Measurements from ENCODE around the gene TMX2. TPM values are rescaled to one million over a fixed set of nuclear protein-coding genes. Genes with fewer than 3 reads are reported as not detected.

TMX2 gene
- total RNA-seq, 1 experiment from 2014 or later = 151 TPM

GRCh38 chr11:57698843-57699365 is 13.5 kb upstream of the TMX2 start:
- POLR2A ChIA-PET = no interaction called here
- ATAC-seq = no peak
- TF ChIP-seq CTCF (IDR thresholded peaks at IDR 0.05) (no peak), SIN3A (IDR thresholded peaks at IDR 0.05; ENCODE audit: borderline replicate concordance, insufficient read depth, low read depth, low read length) (no peak), POLR2AphosphoS5 (IDR thresholded peaks at IDR 0.05; ENCODE audit: low read depth, low read length) (no peak), REST (IDR thresholded peaks at IDR 0.05; ENCODE audit: insufficient read depth in 1 of 2, low read depth in 2 of 2, low read length in 1 of 2) (no peak), TCF7L2 (IDR thresholded peaks at IDR 0.05; ENCODE audit: low read depth, low read length) (no peak)
- Histone ChIP-seq H3K27ac (ENCODE audit: low read length) (no peak overlapping the region), H3K4me3 (ENCODE audit: low read depth in 2 of 2, low read length in 2 of 2) (no peak overlapping the region), H3K9me3 (ENCODE audit: control insufficient read depth, insufficient read depth, low read depth, low read length) (no peaks in the 10 kb centered on the region), H3K36me3 (ENCODE audit: control insufficient read depth, insufficient read depth, low read length) (peaks cover 22% of the 10 kb centered on the region), H3K4me1 (ENCODE audit: control insufficient read depth, insufficient read depth, low read length) (no peaks in the 10 kb centered on the region), H3K27me3 (ENCODE audit: control insufficient read depth, insufficient read depth, low read length) (no peaks in the 10 kb centered on the region)
- no TSS peak for BruUV-seq (replicated peaks)
- no peak for DNase-seq (ENCODE audit: low read depth, low spot score)
- intact Hi-C loops (cut with micrococcal nuclease; ENCODE audit: unreplicated experiment) (loop anchor here (1.0 kb wide), 1 partner anchor 14 kb away; no protein-coding TSS in a partner anchor), in situ Hi-C loops (cut with HindIII; ENCODE audit: low pct_unique_long_range_greater_than_20kb, low sequenced_read_pairs) (no loop called here)
- CTCF ChIA-PET = no interaction called here

DNA sequence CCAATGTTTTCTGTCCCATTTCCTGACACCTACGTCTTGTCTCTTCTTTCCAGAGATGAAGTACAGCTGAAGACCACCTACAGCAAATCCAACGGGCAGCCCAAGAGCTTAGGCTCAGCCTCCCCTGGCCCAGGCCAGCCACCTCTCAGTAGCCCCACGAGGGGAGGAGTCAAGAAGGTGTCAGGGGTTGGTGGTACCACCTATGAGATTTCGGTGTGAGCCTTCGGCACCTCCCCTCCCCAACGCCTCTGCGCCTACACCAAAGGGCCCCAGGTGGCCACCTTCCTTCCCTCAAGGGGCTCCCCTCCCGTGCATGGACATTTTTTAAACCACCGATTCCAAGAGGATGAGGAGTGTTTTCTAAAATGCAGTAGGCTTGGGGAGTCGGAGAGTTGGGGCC is 12.6 kb upstream of the TMX2 start:
- BruUV-seq (replicated peaks) = no TSS peak
- no peaks in the 10 kb centered on the region for H3K9me3 ChIP-seq (ENCODE audit: control insufficient read depth, insufficient read depth, low read depth, low read length)
- DNase-seq (ENCODE audit: low read depth, low spot score) = no peak
- in situ Hi-C loops (cut with HindIII; ENCODE audit: low pct_unique_long_range_greater_than_20kb, low sequenced_read_pairs) = no loop called here
- intact Hi-C loops (cut with micrococcal nuclease; ENCODE audit: unreplicated experiment) = loop anchor here (1.0 kb wide), 1 partner anchor 15 kb away; no protein-coding TSS in a partner anchor
- ChIA-PET CTCF (no interaction called here), POLR2A (no interaction called here)
- H3K4me3 ChIP-seq (ENCODE audit: low read depth in 2 of 2, low read length in 2 of 2) = no peak overlapping the region
- no peaks in the 10 kb centered on the region for H3K27me3 ChIP-seq (ENCODE audit: control insufficient read depth, insufficient read depth, low read length)
- no peak for TF ChIP-seq POLR2AphosphoS5 (IDR thresholded peaks at IDR 0.05; ENCODE audit: low read depth, low read length)
- TF ChIP-seq CTCF (IDR thresholded peaks at IDR 0.05) = no peak
- no peak for TF ChIP-seq SIN3A (IDR thresholded peaks at IDR 0.05; ENCODE audit: borderline replicate concordance, insufficient read depth, low read depth, low read length)
- TF ChIP-seq REST (IDR thresholded peaks at IDR 0.05; ENCODE audit: insufficient read depth in 1 of 2, low read depth in 2 of 2, low read length in 1 of 2) = no peak
- TF ChIP-seq TCF7L2 (IDR thresholded peaks at IDR 0.05; ENCODE audit: low read depth, low read length) = no peak
- no peak for ATAC-seq
- peaks cover 22% of the 10 kb centered on the region for H3K36me3 ChIP-seq (ENCODE audit: control insufficient read depth, insufficient read depth, low read length)
- H3K27ac ChIP-seq (ENCODE audit: low read length) = no peak overlapping the region
- H3K4me1 ChIP-seq (ENCODE audit: control insufficient read depth, insufficient read depth, low read length) = no peaks in the 10 kb centered on the region
